Esophagus muscularis mucosa (tissue), 4 donors: Measurements from ENCODE around the gene ZXDC.

Experiments
- CTCF ChIP-seq, 3 experiments: fragments of 200-600 bp in 2 of 3; fragments of 450-650 bp in 1 of 3; sonication (generic) in 2 of 3; IDR thresholded peaks; one replicate each; pipeline ENCODE4 v1.5.1; 2017 to 2019; ENCODE audit warnings: antibody characterized with exemption in 3 of 3, mild to moderate bottlenecking in 2 of 3, moderate library complexity in 1 of 3
- EP300 ChIP-seq: sonication (generic); formaldehyde crosslinking; IDR thresholded peaks from one replicate; pipeline ENCODE4 v1.6.1; 2017; ENCODE audit warnings: antibody characterized with exemption
- POLR2A ChIP-seq: fragments of 450-650 bp; IDR thresholded peaks from one replicate; pipeline ENCODE4 v1.6.1; 2017; ENCODE audit warnings: antibody characterized with exemption, moderate library complexity, mild to moderate bottlenecking, low read depth
- POLR2AphosphoS5 ChIP-seq, 2 donors: sonication (generic); formaldehyde crosslinking; IDR thresholded peaks; one replicate each; pipeline ENCODE4 v1.6.1; 2017; ENCODE audit warnings: antibody characterized with exemption in 2 of 2

- TF ChIP-seq CTCF (IDR thresholded peaks at IDR 0.05) (no peak), POLR2A (no peak), POLR2AphosphoS5 (IDR thresholded peaks at IDR 0.05) (no peak), EP300 (no peak)
Observed at GRCh38 chr3:126450219-126450618, 25.5 kb downstream of the ZXDC start.
